Endodermal cell (in vitro differentiated cells): ENCODE results near the gene GMPS. TPM values are rescaled to one million over a fixed set of nuclear protein-coding genes. Genes with fewer than 3 reads are reported as not detected.

Experiments
- DNase-seq: peaks from one replicate; pipeline ENCODE4 v3.0.0-alpha.2; 2017
- H3K27ac ChIP-seq: 2 replicates; pipeline ENCODE4 v1.5.1; 2013; ENCODE audit warnings: mild to moderate bottlenecking, low read depth, low read length, moderate library complexity
- H3K27me3 ChIP-seq: 2 replicates; pipeline ENCODE4 v1.6.1; 2013; ENCODE audit warnings: mild to moderate bottlenecking, low read length, moderate library complexity; ENCODE audit not compliant: insufficient read depth, control insufficient read depth, poor library complexity, severe bottlenecking
- H3K36me3 ChIP-seq: 2 replicates; pipeline ENCODE4 v1.7.0; 2013; ENCODE audit warnings: mild to moderate bottlenecking, low read length, moderate library complexity; ENCODE audit not compliant: control insufficient read depth, insufficient read depth
- H3K4me1 ChIP-seq: one replicate; pipeline ENCODE4 v1.7.0; 2013; ENCODE audit warnings: low read length; ENCODE audit not compliant: control insufficient read depth, insufficient read depth
- H3K4me3 ChIP-seq: 2 replicates; pipeline ENCODE4 v1.5.1; 2013; ENCODE audit warnings: mild to moderate bottlenecking, low read length, moderate library complexity
- H3K9ac ChIP-seq: 2 replicates; pipeline ENCODE4 v1.6.1; 2013; ENCODE audit warnings: mild to moderate bottlenecking, low read length, moderate library complexity; ENCODE audit not compliant: poor library complexity, severe bottlenecking; ENCODE audit errors: extremely low read depth
- H3K9me3 ChIP-seq: 2 replicates; pipeline ENCODE4 v1.6.1; 2013; ENCODE audit warnings: mild to moderate bottlenecking, low read length, moderate library complexity; ENCODE audit not compliant: control insufficient read depth
- H3K27ac Mint-ChIP-seq: 2 replicates; pipeline ENCODE4 v1.8.0; 2020; ENCODE audit warnings: mixed read lengths
- H3K27me3 Mint-ChIP-seq: 2 replicates; pipeline ENCODE4 v1.8.0; 2021; ENCODE audit warnings: mild to moderate bottlenecking, mixed read lengths; ENCODE audit not compliant: insufficient read depth
- H3K36me3 Mint-ChIP-seq: 2 replicates; pipeline ENCODE4 v1.8.0; 2020; ENCODE audit warnings: low read depth, mixed read lengths
- H3K4me1 Mint-ChIP-seq: 2 replicates; pipeline ENCODE4 v1.8.0; 2020; ENCODE audit warnings: mixed read lengths
- H3K4me3 Mint-ChIP-seq: 2 replicates; pipeline ENCODE4 v1.8.0; 2020; ENCODE audit warnings: mild to moderate bottlenecking, moderate library complexity, mixed read lengths
- H3K9me3 Mint-ChIP-seq: 2 replicates; pipeline ENCODE4 v1.8.0; 2020; ENCODE audit warnings: mild to moderate bottlenecking, mixed read lengths
- CTCF ChIP-seq: fragments of 200-600 bp; sonication (generic); conservative IDR thresholded peaks from 2 replicates; pipeline ENCODE4 v1.5.0; 2021; ENCODE audit warnings: antibody characterized with exemption, mild to moderate bottlenecking
- WGBS, 2 experiments: methylation state at CpG; one replicate each; pipeline versions ENCODE4 v1.1.5 to v1.1.7; 2013; ENCODE audit warnings: missing lambda C conversion rate in 2 of 2, mixed read lengths in 1 of 2; ENCODE audit not compliant: insufficient coverage in 1 of 2, insufficient read length in 1 of 2; 5-methylcytosine and 5-hydroxymethylcytosine counted together
- total RNA-seq, 2 donors: library from RNA; stranded (reverse); fragmentation: NEBNext Ultra II Directional in 1 of 2; extraction: Animal tissue kit (Norgen Biotek cat#: 25700) in 1 of 2; gene quantifications; 2 replicates in 1 of 2; 3 replicates in 1 of 2; pipeline ENCODE4 v1.2.1, GENCODE V29; 2021

The GMPS gene
- total RNA-seq, 2 donors from 2014 or later, result 112 to 138 TPM

GRCh38 chr3:155989536-155989935 lies 119.1 kb downstream of the GMPS start:
- TF ChIP-seq CTCF, result no peak
- Mint-ChIP-seq H3K4me3 (no peak overlapping the region), H3K27ac (no peak overlapping the region), H3K27me3 (peaks cover 7% of the 10 kb centered on the region), H3K36me3 (no peaks in the 10 kb centered on the region), H3K9me3 (no peaks in the 10 kb centered on the region), H3K4me1 (peaks cover 24% of the 10 kb centered on the region)
- Histone ChIP-seq H3K36me3 (no peaks in the 10 kb centered on the region), H3K9ac (no peak overlapping the region), H3K4me1 (no peaks in the 10 kb centered on the region), H3K9me3 (no peaks in the 10 kb centered on the region), H3K27me3 (peaks cover 9% of the 10 kb centered on the region), H3K4me3 (no peak overlapping the region), H3K27ac (no peak overlapping the region)
- DNase-seq, result no peak

DNA sequence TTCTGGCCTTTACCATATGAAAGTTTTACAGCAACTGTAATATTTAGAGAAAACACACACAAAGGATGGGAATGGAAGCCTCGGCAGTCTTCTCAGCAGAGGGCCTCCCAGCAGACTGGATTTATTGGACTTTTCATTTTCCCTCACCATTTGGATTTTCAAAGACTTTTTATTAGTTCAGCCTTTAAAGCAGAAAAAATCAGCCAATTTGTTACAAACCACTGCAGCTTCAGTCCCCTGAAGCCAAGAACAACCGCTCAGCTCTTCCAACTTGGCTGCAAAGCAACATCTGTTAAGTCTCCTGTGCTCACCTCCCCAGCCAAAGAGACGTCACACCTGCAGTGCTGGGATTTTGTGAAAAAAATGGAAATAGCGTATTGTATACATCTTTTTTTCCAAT lies 120.8 kb downstream of the GMPS start:
- Histone ChIP-seq H3K9ac (no peak overlapping the region), H3K27ac (no peak overlapping the region), H3K4me3 (no peak overlapping the region), H3K4me1 (no peaks in the 10 kb centered on the region), H3K9me3 (no peaks in the 10 kb centered on the region), H3K27me3 (peaks cover 4% of the 10 kb centered on the region), H3K36me3 (no peaks in the 10 kb centered on the region)
- no peak for TF ChIP-seq CTCF
- Mint-ChIP-seq H3K36me3 (no peaks in the 10 kb centered on the region), H3K27me3 (peaks cover 7% of the 10 kb centered on the region), H3K27ac (no peak overlapping the region), H3K9me3 (no peaks in the 10 kb centered on the region), H3K4me3 (no peak overlapping the region), H3K4me1 (peaks cover 28% of the 10 kb centered on the region)
- 83 to 88% methylated on average over 1 to 4 of the region's 4 CpGs for WGBS, 2 experiments
- no peak for DNase-seq

- Histone ChIP-seq H3K27me3 (peaks cover 4% of the 10 kb centered on the region), H3K9me3 (no peaks in the 10 kb centered on the region), H3K4me1 (no peaks in the 10 kb centered on the region), H3K36me3 (no peaks in the 10 kb centered on the region), H3K9ac (no peak overlapping the region), H3K4me3 (no peak overlapping the region), H3K27ac (no peak overlapping the region)
- WGBS, 2 experiments, result 86 to 88% methylated on average over 1 of the region's 1 CpG
- Mint-ChIP-seq H3K36me3 (no peaks in the 10 kb centered on the region), H3K4me1 (peaks cover 28% of the 10 kb centered on the region), H3K27me3 (peaks cover 7% of the 10 kb centered on the region), H3K9me3 (no peaks in the 10 kb centered on the region), H3K4me3 (no peak overlapping the region), H3K27ac (no peak overlapping the region)
- DNase-seq, result no peak
- no peak for TF ChIP-seq CTCF
Measured at GRCh38 chr3:155991847-155992246, 121.4 kb downstream of the GMPS start.

Other genes with a start within 250 kb of the GMPS start
- gene PLCH1, start 125.6 kb upstream of the GMPS start, total RNA-seq, result 10 to 100 TPM; 12.0 to 12.4 TPM
- 1 to 10 TPM; 2.5 to 4.4 TPM for gene C3orf33, start 64.4 kb upstream of the GMPS start, total RNA-seq
- gene SLC33A1, start 16.2 kb upstream of the GMPS start, total RNA-seq, result 10 to 100 TPM; 24.6 to 24.8 TPM
- gene KCNAB1, start 249.9 kb downstream of the GMPS start, total RNA-seq, result under 1 TPM; 0.49 to 0.81 TPM